HK-2 (cell line): ENCODE data around the gene BEND7.
"Not testable (repeated sequence)": the region's sequence is repeated elsewhere in the genome, so short reads cannot be mapped to it uniquely, and the experiment has no call there.

Source experiments
- DNase-seq: peaks from one replicate; pipeline ENCODE4 v3.0.0-alpha.2; 2018; ENCODE audit not compliant: unreplicated experiment

The BEND7 gene

DNA sequence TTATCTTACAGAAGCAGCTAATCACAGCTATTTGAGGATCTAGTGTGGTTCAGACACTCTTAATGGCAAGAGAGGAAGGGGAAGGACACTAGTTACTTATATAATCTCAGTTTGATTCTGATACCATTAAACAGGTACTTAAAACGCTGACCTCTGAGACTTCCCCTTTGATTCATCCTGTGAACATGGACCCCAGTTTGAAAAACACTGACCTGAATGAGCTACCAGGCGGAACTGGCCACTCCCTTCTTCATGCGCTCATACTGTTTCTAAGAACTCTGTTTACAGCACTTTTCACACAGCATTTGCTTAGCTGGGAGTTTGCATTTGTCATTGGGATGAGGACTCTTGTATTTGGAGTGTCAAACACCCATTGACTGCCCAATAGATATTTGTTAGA, 45.7 kb downstream of the BEND7 start:
- DNase-seq: no peak

DNA sequence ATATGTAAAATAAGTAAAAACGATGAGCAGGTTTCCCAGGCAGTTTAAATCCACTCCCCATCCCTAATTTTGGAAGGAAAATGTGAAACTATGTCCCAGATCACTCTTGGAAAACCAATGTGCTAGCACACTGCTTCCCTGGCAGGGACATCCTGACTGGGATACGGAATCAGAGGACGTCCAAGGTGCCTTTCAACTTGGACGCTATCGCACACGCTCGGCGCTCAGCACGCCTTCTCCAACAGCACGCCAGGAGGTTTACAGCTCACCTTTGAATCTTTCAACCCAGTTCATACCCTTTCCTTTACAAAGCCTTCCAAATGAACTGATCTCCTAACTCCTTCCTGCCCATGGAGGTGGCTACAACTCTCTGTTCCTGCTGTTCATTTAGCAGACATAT, 47.1 kb downstream of the BEND7 start:
- DNase-seq: no peak

DNA sequence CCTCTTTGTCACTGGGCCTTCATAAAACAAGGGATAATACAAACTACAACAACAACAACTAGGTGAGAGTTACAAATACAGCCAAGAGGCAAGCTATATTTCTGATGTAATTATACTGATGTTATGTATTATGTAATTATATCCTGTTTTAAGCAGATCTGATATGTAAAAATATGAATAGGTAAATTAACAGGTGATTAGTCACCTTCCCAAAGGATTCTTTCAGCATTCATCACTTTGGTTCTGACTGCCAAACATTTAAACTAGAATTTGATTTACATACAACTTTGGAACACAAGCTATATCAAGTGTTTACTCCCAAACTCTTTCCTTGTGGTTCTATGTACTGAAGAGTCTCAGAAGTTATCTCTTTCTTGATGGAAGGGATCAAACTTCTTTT, 53.7 kb downstream of the BEND7 start:
- DNase-seq: no peak

DNA sequence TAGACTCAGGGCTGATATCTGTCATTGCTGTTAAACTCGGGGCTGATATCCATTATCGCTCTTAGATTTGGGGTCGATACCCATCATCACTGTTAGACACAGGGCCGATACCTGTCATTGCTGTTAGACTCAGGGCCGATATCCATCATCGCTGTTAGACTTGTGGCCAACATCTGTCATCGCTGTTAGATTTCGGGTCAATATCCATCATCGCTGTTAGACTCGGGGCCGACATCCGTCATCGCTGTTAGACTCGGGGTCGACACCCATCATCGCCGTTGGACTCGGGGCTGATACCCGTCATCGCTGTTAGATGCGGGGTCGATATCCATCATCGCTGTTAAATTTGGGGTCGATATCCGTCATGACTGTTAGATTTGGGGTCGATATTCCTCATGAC, 54.8 kb downstream of the BEND7 start:
- DNase-seq: no peak

DNA sequence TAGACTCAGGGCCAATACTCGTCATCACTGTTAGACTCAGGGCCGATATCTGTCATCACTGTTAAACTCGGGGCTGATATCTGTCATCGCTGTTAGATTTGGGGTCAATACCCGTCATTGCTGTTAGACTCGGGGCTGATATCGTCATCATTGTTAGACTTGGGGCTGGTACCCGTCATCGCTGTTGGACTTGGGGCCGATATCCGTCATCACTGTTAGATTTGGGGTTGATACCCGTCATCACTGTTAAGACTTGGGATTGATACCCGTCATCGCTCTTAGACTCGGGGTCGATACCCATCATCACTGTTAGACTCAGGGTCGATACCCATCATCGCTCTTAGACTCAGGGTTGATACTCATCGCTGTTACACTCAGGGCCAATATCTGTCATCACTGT, 56.5 kb downstream of the BEND7 start:
- no peak for DNase-seq

DNA sequence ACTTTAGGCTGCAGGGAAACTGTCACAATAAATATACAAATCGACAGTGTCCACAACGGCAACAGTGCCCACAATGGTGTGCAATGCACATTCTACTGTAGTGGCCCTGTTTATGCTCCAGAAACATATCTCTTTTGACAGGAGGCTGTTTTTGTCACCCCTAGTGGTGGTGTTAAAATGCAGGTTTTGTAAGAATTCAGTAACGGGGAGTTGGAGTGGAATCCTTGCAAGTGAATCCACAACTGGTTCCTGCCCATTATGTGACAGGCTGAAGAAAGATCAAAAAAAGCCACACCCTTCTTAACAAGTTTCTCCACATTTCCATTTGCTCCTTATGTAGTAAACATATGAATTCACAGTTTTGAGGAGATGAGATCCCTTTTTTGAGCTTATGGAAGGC, 58.5 kb downstream of the BEND7 start:
- no peak for DNase-seq

DNA sequence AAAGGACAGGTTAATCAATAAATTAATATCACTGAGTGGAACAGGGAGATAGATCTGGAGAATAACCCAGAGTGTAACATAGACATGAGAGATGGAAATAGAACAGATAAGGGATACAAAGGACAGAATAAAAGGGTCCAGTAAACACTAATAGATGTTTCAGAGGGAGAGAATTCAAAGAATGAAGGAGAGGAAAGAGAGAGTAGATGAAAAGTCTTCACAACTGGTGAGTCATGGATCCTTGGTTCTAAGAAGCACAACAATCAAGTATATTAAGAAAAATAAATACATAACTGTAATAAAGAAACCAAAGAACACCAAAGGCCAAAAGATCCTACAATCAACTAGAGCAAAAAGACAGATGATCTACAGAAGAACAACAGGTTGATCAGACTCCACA, 66.3 kb downstream of the BEND7 start:
- no peak for DNase-seq

DNA sequence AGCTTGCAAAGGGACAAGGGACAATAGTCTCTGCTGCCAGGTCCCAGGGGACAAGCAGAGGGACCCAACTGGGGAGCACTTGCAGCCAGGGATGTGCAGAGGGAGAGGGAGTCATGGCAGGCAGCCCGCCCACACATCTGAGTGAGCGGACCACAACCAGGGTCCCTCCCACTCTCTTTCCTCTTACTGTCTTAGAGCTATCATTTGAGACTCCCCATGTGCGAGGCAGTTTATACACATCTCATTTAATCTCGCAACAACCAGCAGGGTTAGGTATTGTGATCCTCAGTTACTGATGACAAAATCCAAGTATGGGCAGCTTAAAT, 70.2 kb downstream of the BEND7 start:
- no peak for DNase-seq

DNA sequence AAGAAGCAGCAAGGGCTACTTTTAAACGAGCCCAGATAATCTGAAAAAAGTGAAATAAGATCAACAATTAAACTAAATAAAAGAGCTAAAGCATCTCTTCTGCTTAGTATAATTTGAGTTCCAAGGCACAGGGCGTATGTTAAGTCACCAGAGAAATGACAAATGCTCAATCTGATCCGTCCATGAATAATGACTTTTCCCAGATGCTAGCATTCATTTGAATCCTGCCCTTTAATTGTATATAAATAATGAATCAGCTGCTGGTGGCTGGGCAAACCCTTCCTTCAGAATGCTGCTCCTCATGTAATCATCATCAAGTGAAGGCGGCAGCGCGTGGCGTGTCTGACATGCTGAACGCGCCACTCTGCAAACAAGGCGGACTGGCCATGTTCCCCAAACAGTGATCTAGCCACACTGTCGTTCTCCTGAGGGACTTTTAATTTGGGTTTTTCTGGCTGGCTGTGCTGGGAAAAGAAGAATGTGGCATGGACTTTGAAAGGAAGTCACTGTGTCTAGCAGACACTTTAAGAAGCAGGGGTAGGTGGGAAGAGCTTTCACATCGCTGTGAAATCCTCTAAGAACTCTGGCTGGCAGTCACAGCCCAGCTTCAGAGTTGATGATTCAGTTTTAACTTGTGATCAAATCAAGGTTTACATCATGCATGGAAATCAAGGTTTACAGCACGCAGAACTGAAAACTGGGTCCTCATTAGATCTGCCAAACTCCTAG, 70.7 kb downstream of the BEND7 start:
- no peak for DNase-seq

DNA sequence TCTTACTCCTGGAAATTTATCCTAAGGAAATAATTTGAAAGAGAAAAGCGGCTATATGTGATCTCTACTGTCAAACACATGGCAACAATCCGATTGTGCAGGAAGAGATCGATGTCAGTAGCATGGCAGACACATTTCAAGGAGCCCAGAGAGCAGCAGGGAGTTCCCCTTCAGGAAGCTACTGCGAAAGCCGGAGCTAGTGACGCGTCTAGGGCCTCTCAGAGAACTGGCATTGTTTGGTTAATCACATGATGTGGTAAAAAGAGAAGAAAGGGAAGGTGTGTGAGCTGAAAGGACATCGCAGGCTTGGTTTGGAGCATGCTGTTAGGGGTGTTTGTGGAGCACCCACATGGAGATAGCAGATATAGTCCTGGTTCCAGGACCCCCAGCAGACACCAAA, 74.9 kb downstream of the BEND7 start:
- no peak for DNase-seq

DNA sequence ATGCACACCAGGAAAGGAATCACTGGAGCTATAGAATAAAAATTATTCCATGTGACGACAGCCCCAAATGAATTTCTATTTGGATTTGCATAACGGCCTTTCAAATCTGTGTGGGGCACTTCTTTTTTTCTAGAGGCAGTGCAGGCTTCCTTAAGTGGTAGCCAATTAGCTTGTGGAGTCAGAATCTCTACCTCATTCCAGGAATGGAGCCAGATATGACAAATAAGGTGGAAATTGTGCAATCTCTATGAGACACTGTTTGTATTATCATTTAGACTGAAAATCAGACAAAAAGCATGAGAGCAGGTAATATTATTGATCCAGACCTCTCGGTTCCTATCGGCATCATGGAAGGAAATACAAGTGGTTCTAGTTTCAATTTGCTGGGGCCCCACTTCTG, 78.7 kb downstream of the BEND7 start:
- no peak for DNase-seq

DNA sequence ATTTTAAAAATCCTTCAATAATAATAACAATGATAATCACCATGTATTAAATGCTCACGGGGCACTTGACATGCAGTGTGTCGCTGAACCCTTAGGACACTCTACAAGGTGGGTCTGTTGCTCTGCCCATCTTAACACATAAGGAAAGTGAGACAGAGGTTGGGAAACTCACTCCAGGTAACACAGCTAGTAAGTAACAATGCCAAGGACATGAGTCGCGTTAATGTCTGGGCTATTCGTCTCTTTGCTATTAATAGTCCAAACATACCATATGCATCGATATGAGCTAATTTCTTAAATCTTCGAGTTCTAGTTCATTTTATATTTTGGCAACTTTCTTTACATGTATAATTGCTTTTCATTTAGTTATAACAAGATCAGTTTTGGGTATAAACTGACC, 79.5 kb downstream of the BEND7 start:
- no peak for DNase-seq

DNA sequence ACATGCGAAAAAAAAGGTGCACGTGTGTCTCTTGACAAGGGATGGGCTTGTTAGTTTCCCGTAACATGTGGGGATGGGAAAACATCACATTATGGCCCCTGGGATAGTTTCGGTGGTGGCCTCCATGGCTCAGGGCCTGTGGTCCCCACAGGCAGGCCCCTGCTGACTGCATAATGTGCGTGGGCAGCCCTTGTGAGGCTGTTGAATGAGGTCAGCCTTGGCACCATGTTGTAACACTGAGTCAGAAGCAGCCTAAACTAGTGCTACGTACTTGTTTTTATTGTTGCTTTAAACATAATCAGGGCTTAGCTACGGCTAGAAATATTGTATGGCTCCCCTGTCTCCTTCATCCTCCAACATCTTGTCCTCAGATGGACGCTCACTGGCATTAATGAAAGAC, 80.6 kb downstream of the BEND7 start:
- DNase-seq: no peak

DNA sequence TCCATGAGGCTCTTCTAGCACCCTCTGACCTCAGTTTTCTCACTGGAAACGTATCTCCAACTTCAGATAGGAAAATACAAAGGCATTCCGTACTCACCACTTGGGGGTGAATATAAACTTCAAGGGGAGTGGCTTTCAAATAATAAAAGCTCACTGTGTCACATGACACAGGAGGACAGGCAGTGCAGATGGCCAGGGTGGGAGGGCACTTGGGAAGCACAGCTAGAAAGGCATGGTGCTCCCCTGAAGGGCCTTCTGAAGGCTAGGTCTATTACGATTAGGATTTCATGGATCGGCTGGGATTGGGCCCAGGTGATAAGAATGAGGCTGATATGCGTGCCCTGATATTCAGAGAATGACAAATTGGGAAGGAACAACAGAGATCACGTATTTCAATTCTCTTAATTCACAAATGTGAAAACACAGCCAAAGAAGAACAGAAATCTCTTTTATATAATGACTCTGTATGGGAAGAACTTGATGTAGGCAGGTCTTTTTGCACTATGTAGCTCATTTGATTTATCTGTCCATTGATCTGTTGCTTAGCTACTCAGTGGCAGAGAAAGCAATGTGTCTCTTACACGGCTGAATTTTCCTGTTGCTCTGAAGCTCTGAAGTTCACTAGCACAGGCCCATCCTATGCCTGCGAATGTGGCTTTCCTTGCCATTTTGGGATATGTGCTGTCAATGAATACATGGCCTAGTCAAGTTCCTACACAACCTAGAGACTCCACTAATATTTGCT, 83.0 kb downstream of the BEND7 start:
- no peak for DNase-seq

DNA sequence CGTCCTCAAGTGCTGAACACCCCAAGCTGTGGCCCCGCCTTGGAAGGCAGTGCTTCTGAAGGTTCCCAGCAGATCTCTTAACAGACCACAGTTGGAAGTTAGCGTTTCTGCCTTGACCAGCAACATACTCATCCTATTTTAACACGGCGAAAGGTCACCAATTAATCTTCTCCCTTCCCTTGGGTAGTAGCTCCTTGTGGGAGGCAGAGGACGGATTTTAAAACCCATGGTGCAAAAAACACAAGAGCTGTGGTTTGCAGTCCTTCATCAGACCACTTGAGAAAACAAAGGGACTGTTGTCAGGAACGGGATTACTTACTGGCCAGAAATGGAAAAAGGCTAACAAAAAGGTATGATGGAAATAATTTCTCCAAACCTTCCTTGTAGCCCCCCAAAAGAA, 87.3 kb downstream of the BEND7 start:
- no peak for DNase-seq

DNA sequence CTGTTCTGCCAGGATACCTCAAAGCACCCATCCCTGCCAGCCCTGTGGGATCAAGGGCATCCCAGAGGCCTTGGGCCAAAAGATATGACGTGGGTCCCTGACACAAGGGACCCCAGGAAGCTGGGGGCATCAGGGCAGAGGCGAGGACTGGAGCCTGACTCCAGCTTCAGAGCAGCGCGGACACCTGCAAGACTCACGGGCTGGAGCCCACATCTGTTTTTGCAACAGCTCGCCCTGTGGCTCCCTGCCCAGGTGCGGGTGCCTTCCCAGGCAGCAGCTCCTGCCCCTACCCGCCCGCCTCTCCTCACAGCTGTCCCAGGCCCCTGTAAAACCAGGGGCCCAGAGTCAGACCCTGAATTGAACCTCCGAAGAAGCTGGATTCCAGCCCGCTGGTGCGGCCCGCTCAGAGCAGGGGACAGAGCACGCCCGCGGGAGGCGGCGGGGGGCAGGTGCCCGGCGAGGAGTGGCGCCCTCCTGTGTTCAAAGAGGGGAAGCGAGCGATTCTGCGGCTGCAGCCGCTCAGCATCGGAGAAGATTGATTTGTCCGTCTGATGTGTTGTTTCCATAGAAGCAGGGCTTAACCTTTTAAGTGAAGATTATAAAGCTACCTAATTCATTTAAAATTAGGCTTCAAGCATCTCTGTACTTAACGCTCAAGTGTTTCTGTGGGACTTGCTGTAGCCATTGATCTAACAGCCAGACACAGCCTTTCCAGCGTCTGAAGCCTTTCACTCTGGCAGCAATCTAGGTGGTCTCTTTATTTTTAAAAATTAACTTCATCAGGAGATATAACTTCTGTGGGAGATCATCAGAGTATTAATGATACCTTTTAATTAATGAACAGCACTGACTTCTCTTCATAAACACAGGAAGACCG, 88.4 kb downstream of the BEND7 start:
- DNase-seq: no peak

DNA sequence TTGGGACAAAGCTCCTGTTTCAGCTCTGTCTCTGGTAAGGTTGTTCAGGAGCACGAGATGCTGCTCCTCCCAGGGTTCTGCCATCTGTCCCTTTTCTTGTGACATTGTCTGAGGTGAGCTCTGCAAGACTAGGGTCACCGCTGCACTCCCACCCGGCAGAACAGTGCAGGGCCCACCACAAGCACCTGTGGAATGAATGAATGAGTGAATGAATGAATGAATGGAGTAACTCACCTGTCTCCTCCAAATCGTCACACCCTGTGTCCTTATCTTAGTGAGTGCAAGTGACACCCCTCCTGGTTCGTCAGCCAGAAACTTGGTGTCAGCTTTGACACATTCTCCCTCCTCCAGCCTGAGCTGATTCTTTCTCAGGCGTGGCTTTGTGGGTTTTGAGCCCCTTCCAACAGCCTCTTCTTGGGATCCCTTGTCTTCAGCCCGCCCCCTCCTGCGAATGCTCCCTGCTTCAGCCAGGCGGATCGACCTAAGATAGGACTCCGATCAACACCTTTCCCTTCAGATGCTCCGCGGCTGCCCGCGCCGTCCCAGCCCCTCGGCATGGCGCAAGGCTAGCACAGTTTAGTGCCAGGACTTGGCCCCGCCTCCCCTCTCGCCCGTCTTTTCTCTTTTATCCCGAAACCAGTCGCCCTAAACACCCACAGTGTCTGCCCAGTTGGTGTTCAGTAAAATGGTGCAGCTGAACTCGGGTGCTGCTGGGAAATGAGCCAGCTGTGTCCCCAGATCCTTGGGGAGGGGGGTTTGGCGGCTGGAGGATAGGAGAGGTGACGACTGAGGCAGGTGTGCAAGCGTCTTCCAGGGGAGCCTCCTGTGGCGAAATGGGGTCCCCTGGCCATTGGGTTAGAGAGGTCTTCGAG, 89.3 kb downstream of the BEND7 start:
- no peak for DNase-seq

DNA sequence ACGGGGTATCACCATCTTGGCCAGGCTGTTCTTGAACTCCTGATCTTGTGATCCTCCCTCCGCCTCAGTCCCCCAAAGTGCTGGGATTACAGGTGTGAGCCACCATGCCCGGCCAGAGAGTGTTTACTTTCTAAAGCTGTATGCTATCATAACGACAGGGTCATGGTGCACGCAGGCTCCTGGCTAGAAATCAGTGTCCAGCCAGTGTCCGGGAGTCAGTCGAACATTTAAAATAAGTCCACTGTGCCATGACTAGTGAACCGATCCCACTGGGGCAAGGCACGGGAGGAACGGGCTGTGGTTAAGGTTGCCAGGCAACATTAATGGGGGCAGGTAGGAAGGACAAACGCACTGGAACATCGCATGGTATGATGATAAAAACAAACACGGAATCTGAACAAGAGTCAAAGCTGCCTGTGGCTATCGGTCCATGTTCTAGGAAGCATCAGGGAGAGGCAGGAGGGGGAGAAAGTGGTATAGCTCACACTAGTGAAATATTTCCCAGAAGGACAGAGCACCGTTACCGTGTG, 91.7 kb downstream of the BEND7 start:
- no peak for DNase-seq

DNA sequence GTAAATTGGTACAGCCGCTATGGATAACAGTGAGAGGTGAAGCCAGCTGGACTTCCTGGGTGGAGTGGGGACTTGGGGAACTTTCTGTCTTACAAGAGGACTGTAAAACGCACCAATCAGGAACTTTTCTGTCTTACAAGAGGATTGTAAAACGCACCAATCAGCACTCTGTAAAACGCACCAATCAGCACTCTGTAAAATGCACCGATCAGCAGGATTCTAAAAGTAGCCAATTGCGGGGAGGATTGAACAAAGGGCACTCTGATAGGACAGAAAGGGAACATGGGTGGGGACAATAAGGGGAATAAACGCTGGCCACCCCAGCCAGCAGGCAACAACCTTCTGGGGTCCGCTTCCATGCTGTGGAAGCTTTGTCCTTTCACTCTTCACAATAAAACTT, 100.9 kb downstream of the BEND7 start:
- DNase-seq: not testable (repeated sequence)

DNA sequence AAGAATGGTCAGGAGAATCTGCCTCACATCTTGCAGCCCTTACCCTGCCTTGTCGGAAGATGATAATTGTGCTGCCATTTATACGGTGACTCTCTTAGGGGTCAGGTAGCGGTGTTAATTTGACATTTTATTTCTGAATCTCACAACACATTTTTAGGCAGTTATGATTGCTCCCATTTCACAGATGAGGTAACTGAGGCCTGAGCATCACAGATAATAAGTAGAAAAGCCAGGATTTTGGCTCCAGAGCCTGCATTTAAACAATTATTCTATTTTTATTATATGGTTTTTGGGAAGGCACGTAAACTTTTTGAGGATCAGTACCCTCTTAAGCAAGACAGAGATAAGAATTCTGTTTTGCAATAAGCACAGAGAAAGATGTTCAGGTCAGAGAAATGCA, 103.4 kb downstream of the BEND7 start:
- DNase-seq: no peak

DNA sequence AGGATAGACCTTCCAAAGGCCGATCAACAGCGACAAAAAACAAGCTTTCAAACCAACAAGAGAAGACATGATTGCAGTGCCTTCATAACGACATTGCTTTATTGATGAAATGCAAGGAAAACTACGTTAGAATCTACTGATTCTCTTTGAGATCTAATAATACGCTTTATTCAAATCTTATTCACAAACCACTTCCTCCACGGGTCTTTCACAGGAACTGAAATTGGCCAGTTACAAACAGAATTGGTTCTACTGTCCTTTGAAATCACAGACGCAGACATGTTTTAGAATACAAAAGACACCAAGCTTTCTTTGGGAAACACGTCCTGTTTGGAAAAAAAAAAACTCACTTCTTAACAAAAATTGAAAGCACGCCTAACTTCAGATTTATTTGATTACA, 106.0 kb downstream of the BEND7 start:
- DNase-seq: no peak
